Lower lobe of right lung (tissue), 2 donors: ENCODE results near the gene OLFML3. TPM values are rescaled to one million over a fixed set of nuclear protein-coding genes. Genes with fewer than 3 reads are reported as not detected.

Experiments used
- ATAC-seq, 2 donors: fragments of 200-7000 bp; cut with Tn5 transposase; one replicate each; pipeline ENCODE4 v1.9.1; 2020 to 2022; ENCODE audit warnings: mild to moderate bottlenecking in 2 of 2, moderate library complexity in 2 of 2
- DNase-seq: peaks from one replicate; pipeline ENCODE4 v3.0.0-alpha.2; 2020
- H3K27ac ChIP-seq: fragments of 200-600 bp; one replicate; pipeline ENCODE4 v1.8.0; 2022
- H3K27me3 ChIP-seq: fragments of 200-600 bp; one replicate; pipeline ENCODE4 v1.8.0; 2022; ENCODE audit warnings: low read depth
- H3K36me3 ChIP-seq: fragments of 200-600 bp; one replicate; pipeline ENCODE4 v1.8.0; 2022; ENCODE audit warnings: mild to moderate bottlenecking
- H3K4me1 ChIP-seq: fragments of 200-600 bp; one replicate; pipeline ENCODE4 v1.8.0; 2022
- H3K4me3 ChIP-seq: fragments of 200-600 bp; one replicate; pipeline ENCODE4 v1.8.0; 2022; ENCODE audit warnings: mild to moderate bottlenecking
- H3K9me3 ChIP-seq: fragments of 200-600 bp; one replicate; pipeline ENCODE4 v1.8.0; 2022
- CTCF ChIP-seq: fragments of 200-600 bp; IDR thresholded peaks from one replicate; pipeline ENCODE4 v1.8.0; 2022; ENCODE audit warnings: antibody characterized with exemption, mild to moderate bottlenecking
- intact Hi-C: fragments of 100-400 bp; cut with DNase I; formaldehyde crosslinking; loops from one replicate; pipeline ENCODE4 v1.11.0; 2022
- total RNA-seq: library from RNA; stranded (reverse); fragmentation: NEBNext Ultra II Directional; extraction: Animal tissue kit (Norgen Biotek cat#: 25700); gene quantifications from one replicate; pipeline ENCODE4 v1.2.1, GENCODE V29; 2021
- donor health status: DM: no; HTN: yes; CAD: no; lungs with severe emphysema.

Gene OLFML3
- total RNA-seq, 1 donor from 2014 or later, result 38.9 TPM

GRCh38 chr1:114023377-114023776 is 44.1 kb downstream of the OLFML3 start:
- Histone ChIP-seq H3K36me3 (no peaks in the 10 kb centered on the region), H3K4me1 (no peaks in the 10 kb centered on the region), H3K9me3 (no peaks in the 10 kb centered on the region), H3K27me3 (no peaks in the 10 kb centered on the region), H3K27ac (no peak overlapping the region), H3K4me3 (no peak overlapping the region)
- intact Hi-C loops, result no loop called here
- no peak for DNase-seq
- ATAC-seq, result no peak
- no peak for TF ChIP-seq CTCF

GRCh38 chr1:114024049-114024448 is 44.8 kb downstream of the OLFML3 start:
- TF ChIP-seq CTCF, result no peak
- Histone ChIP-seq H3K27ac (no peak overlapping the region), H3K4me1 (no peaks in the 10 kb centered on the region), H3K9me3 (no peaks in the 10 kb centered on the region), H3K27me3 (no peaks in the 10 kb centered on the region), H3K36me3 (no peaks in the 10 kb centered on the region), H3K4me3 (no peak overlapping the region)
- DNase-seq, result no peak
- intact Hi-C loops, result no loop called here
- no peak for ATAC-seq

- ATAC-seq (no peak), DNase-seq (no peak)
- intact Hi-C loops, result no loop called here
- Histone ChIP-seq H3K4me3 (no peak overlapping the region), H3K9me3 (no peaks in the 10 kb centered on the region), H3K4me1 (no peaks in the 10 kb centered on the region), H3K27me3 (no peaks in the 10 kb centered on the region), H3K27ac (no peak overlapping the region), H3K36me3 (no peaks in the 10 kb centered on the region)
- no peak for TF ChIP-seq CTCF
Measured at GRCh38 chr1:114025609-114026401, 46.5 kb downstream of the OLFML3 start.

GRCh38 chr1:114026797-114027196 is 47.5 kb downstream of the OLFML3 start:
- Histone ChIP-seq H3K4me3 (no peak overlapping the region), H3K36me3 (no peaks in the 10 kb centered on the region), H3K4me1 (no peaks in the 10 kb centered on the region), H3K27me3 (no peaks in the 10 kb centered on the region), H3K27ac (no peak overlapping the region), H3K9me3 (no peaks in the 10 kb centered on the region)
- intact Hi-C loops, result no loop called here
- TF ChIP-seq CTCF, result no peak
- DNase-seq (no peak), ATAC-seq (no peak)

Other genes with a start within 250 kb of the OLFML3 start
- gene PHTF1, start 220.0 kb upstream of the OLFML3 start, total RNA-seq, result 18.3 TPM
- gene RSBN1, start 167.0 kb upstream of the OLFML3 start, total RNA-seq, result 21.0 TPM
- gene PTPN22, start 107.8 kb upstream of the OLFML3 start, total RNA-seq, result 14.1 TPM
- 1.3 TPM for gene BCL2L15, start 91.9 kb upstream of the OLFML3 start, total RNA-seq
- 16.3 TPM for gene AP4B1, start 74.7 kb upstream of the OLFML3 start, total RNA-seq
- 8.3 TPM for gene DCLRE1B, start 74.1 kb upstream of the OLFML3 start, total RNA-seq
- 95.0 TPM for gene HIPK1, start 50.1 kb upstream of the OLFML3 start, total RNA-seq
- not detected for gene SYT6, start 174.4 kb downstream of the OLFML3 start, total RNA-seq